H1 (cell line): ENCODE measurements around the gene UBE2E2. TPM values are rescaled to one million over a fixed set of nuclear protein-coding genes. Genes with fewer than 3 reads are reported as not detected.

Experiments used
- CTCF ChIA-PET: fragments of 300-600 bp; sonication (Branson Sonifier 250); formaldehyde crosslinking; loops from one replicate; lab custom pipeline; 2021; ENCODE audit not compliant: partially characterized antibody; lab: Charles Lee
- POLR2A ChIA-PET: fragments of 300-600 bp; sonication (Branson Sonifier 250); formaldehyde crosslinking; loops from one replicate; lab custom pipeline; 2021; ENCODE audit warnings: inconsistent platforms; ENCODE audit not compliant: partially characterized antibody; lab: Charles Lee
- DNase-seq, 2 experiments: peaks; one replicate each; pipeline versions ENCODE4 v3.0.0 to v3.0.0-alpha.2; 2010 to 2022; ENCODE audit warnings: low spot score in 2 of 2, low read depth in 1 of 2, mixed read lengths in 1 of 2
- FAIRE-seq: peaks from 2 replicates; lab custom pipeline; 2011; peaks lifted over from hg19 to GRCh38; lab: Jason Lieb, UNC
- H2AFZ ChIP-seq: 2 replicates; pipeline ENCODE4 v1.8.1; 2012; ENCODE audit warnings: low read length, inconsistent platforms
- H2AK5ac ChIP-seq: 2 replicates; pipeline ENCODE4 v1.6.1; 2013; ENCODE audit warnings: low read depth, low read length
- H2BK120ac ChIP-seq: replicated peaks from 2 replicates; pipeline ENCODE3; 2013; ENCODE audit warnings: low read depth, low read length, inconsistent platforms
- H2BK12ac ChIP-seq: 2 replicates; pipeline ENCODE4 v1.6.1; 2013; ENCODE audit warnings: low read depth, low read length
- H2BK15ac ChIP-seq: 2 replicates; pipeline ENCODE4 v1.6.1; 2013; ENCODE audit warnings: low read length
- H2BK20ac ChIP-seq: 2 replicates; pipeline ENCODE4 v1.6.1; 2013; ENCODE audit warnings: low read length
- H2BK5ac ChIP-seq: 2 replicates; pipeline ENCODE4 v1.6.1; 2013; ENCODE audit warnings: low read depth, low read length
- H3K14ac ChIP-seq: 2 replicates; pipeline ENCODE4 v1.6.1; 2013; ENCODE audit warnings: inconsistent platforms; ENCODE audit not compliant: insufficient read length
- H3K18ac ChIP-seq: 2 replicates; pipeline ENCODE4 v1.6.1; 2013; ENCODE audit warnings: low read length; ENCODE audit errors: extremely low read depth
- H3K23ac ChIP-seq: 2 replicates; pipeline ENCODE4 v1.6.1; 2013; ENCODE audit warnings: inconsistent platforms; ENCODE audit not compliant: insufficient read length
- H3K23me2 ChIP-seq: 2 replicates; pipeline ENCODE4 v1.6.1; 2013; ENCODE audit warnings: low read depth, low read length
- H3K27ac ChIP-seq: 2 replicates; pipeline ENCODE4 v1.6.1; 2011; ENCODE audit warnings: low read depth, low read length, inconsistent platforms
- H3K27me3 ChIP-seq, 4 experiments: replicated peaks in 1 of 4; 1 replicate in 1 of 4; 2 replicates in 3 of 4; pipeline versions ENCODE4 v1.6.1 to v1.8.1; 2011 to 2013; ENCODE audit warnings: low read length in 3 of 4, mild to moderate bottlenecking in 3 of 4, inconsistent platforms in 2 of 4, mixed read lengths in 2 of 4, moderate library complexity in 1 of 4; ENCODE audit not compliant: control insufficient read depth in 3 of 4, insufficient read depth in 3 of 4; ENCODE audit errors: extremely low read depth in 1 of 4
- H3K36me3 ChIP-seq, 4 experiments: 2 replicates each; pipeline versions ENCODE4 v1.6.1 to v1.8.1; 2011 to 2013; ENCODE audit warnings: mild to moderate bottlenecking in 4 of 4, low read length in 3 of 4, moderate library complexity in 2 of 4, control low read depth in 1 of 4, inconsistent platforms in 1 of 4; ENCODE audit not compliant: insufficient read depth in 4 of 4, control insufficient read depth in 2 of 4
- H3K4ac ChIP-seq: replicated peaks from 2 replicates; pipeline ENCODE3; 2013; ENCODE audit warnings: low read length, low read depth, mixed read lengths, inconsistent platforms; ENCODE audit not compliant: insufficient read length
- H3K4me1 ChIP-seq, 4 experiments: replicated peaks in 1 of 4; 1 replicate in 1 of 4; 2 replicates in 3 of 4; pipeline versions ENCODE4 v1.6.1 to v1.8.1; 2011 to 2013; ENCODE audit warnings: low read length in 3 of 4, inconsistent platforms in 2 of 4, mixed read lengths in 1 of 4; ENCODE audit not compliant: insufficient read depth in 4 of 4, control insufficient read depth in 3 of 4
- H3K4me2 ChIP-seq, 2 experiments: 2 replicates each; pipeline versions ENCODE4 v1.6.1 to v1.8.1; 2011 to 2013; ENCODE audit warnings: low read depth in 2 of 2, low read length in 2 of 2, control low read depth in 1 of 2, inconsistent platforms in 1 of 2, mild to moderate bottlenecking in 1 of 2; ENCODE audit not compliant: insufficient read depth in 1 of 2
- H3K4me3 ChIP-seq, 4 experiments: fragments of 200-600, 300-600 bp in 1 of 4; sonication (generic), shearing (Covaris generic), sonication (Bioruptor Twin) in 1 of 4; 2 replicates each; pipeline versions ENCODE4 v1.5.1 to v1.8.1; 2011 to 2016; ENCODE audit warnings: low read length in 4 of 4, low read depth in 3 of 4, control low read depth in 2 of 4, inconsistent platforms in 2 of 4, mild to moderate bottlenecking in 2 of 4, mixed read lengths in 1 of 4, moderate library complexity in 1 of 4; ENCODE audit not compliant: insufficient read depth in 2 of 4; ENCODE audit errors: extremely low read depth in 1 of 4
- H3K56ac ChIP-seq: replicated peaks from 2 replicates; pipeline ENCODE3; 2013; ENCODE audit warnings: low read depth, mild to moderate bottlenecking, mixed read lengths, low read length, inconsistent platforms; ENCODE audit not compliant: insufficient read length
- H3K79me1 ChIP-seq: 2 replicates; pipeline ENCODE4 v1.6.1; 2013; ENCODE audit warnings: low read depth, low read length, control low read depth
- H3K79me2 ChIP-seq, 2 experiments: 2 replicates each; pipeline versions ENCODE4 v1.6.1 to v1.8.1; 2012 to 2013; ENCODE audit warnings: low read length in 2 of 2, mild to moderate bottlenecking in 2 of 2, inconsistent platforms in 1 of 2; ENCODE audit not compliant: insufficient read depth in 2 of 2, control insufficient read depth in 1 of 2
- H3K9ac ChIP-seq, 4 experiments: replicated peaks in 1 of 4; 1 replicate in 1 of 4; 2 replicates in 3 of 4; pipeline versions ENCODE4 v1.6.1 to v1.8.1; 2011 to 2013; ENCODE audit warnings: low read depth in 3 of 4, low read length in 3 of 4, control low read depth in 2 of 4, mild to moderate bottlenecking in 2 of 4, moderate library complexity in 2 of 4, inconsistent platforms in 1 of 4; ENCODE audit errors: extremely low read depth in 1 of 4
- H3K9me3 ChIP-seq, 2 experiments: 2 replicates each; pipeline versions ENCODE4 v1.6.1 to v1.8.1; 2012 to 2013; ENCODE audit warnings: mild to moderate bottlenecking in 2 of 2, moderate library complexity in 2 of 2, control low read depth in 1 of 2, inconsistent platforms in 1 of 2, low read depth in 1 of 2, low read length in 1 of 2, mixed read lengths in 1 of 2; ENCODE audit not compliant: insufficient read depth in 2 of 2
- H4K20me1 ChIP-seq, 2 experiments: replicated peaks in 1 of 2; 2 replicates each; pipeline versions ENCODE3 to v1.8.1; 2011 to 2013; ENCODE audit warnings: inconsistent platforms in 2 of 2, low read length in 2 of 2, mild to moderate bottlenecking in 1 of 2; ENCODE audit not compliant: insufficient read depth in 2 of 2, control insufficient read depth in 1 of 2
- H4K5ac ChIP-seq: 2 replicates; pipeline ENCODE4 v1.6.1; 2013; ENCODE audit warnings: low read length, low read depth, mixed read lengths, inconsistent platforms; ENCODE audit not compliant: insufficient read length
- H4K8ac ChIP-seq: 2 replicates; pipeline ENCODE4 v1.8.0; 2013; ENCODE audit warnings: mild to moderate bottlenecking, moderate library complexity, low read length, inconsistent platforms; ENCODE audit not compliant: insufficient read depth; ENCODE audit errors: extremely low read depth
- H4K91ac ChIP-seq: replicated peaks from 2 replicates; pipeline ENCODE3; 2013; ENCODE audit warnings: low read length, mixed read lengths, inconsistent platforms; ENCODE audit not compliant: insufficient read length
- BACH1 ChIP-seq: IDR thresholded peaks from 2 replicates; pipeline ENCODE4 v1.6.1; 2012; ENCODE audit warnings: low read length, improper control_type of control experiment
- BCL11A ChIP-seq, 2 experiments: IDR thresholded peaks; one replicate each; pipeline ENCODE4 v1.6.1; 2011; ENCODE audit warnings: low read depth in 2 of 2, low read length in 2 of 2, mild to moderate bottlenecking in 2 of 2
- CBX5 ChIP-seq: fragments of 300-800, 300-1000 bp; sonication (generic); IDR thresholded peaks from 2 replicates; pipeline ENCODE4 v1.7.1; 2016; ENCODE audit warnings: antibody characterized with exemption, low read length, low read depth
- CBX8 ChIP-seq: fragments of 300-800, 300-1000 bp; sonication (generic); IDR thresholded peaks from 2 replicates; pipeline ENCODE4 v1.7.1; 2016; ENCODE audit warnings: low read depth, low read length, borderline replicate concordance
- CTBP2 ChIP-seq: IDR thresholded peaks from 2 replicates; pipeline ENCODE4 v1.7.0; 2011; ENCODE audit warnings: borderline replicate concordance, mild to moderate bottlenecking, moderate library complexity, mixed read lengths, low read length; ENCODE audit not compliant: insufficient read depth, insufficient read length
- E2F6 ChIP-seq: IDR thresholded peaks from 2 replicates; pipeline ENCODE4 v1.6.1; 2012; ENCODE audit warnings: inconsistent platforms
- HDAC2 ChIP-seq, 2 experiments: fragments of 300-600 bp in 1 of 2; sonication (generic) in 1 of 2; IDR thresholded peaks; 2 replicates each; pipeline ENCODE4 v1.6.1; 2011 to 2012; ENCODE audit warnings: low read depth in 2 of 2, low read length in 2 of 2, mild to moderate bottlenecking in 2 of 2, moderate library complexity in 2 of 2, borderline replicate concordance in 1 of 2, inconsistent platforms in 1 of 2
- JUN ChIP-seq: IDR thresholded peaks from 2 replicates; pipeline ENCODE4 v1.6.1; 2011; ENCODE audit warnings: low read depth, mild to moderate bottlenecking, improper control_type of control experiment, low read length
- POLR2AphosphoS5 ChIP-seq: IDR thresholded peaks from 2 replicates; pipeline ENCODE4 v1.6.1; 2011; ENCODE audit warnings: low read depth, low read length
- SUZ12 ChIP-seq: fragments of 200-600 bp; sonication (generic); IDR thresholded peaks from 2 replicates; pipeline ENCODE4 v1.6.1; 2012; ENCODE audit warnings: mild to moderate bottlenecking, inconsistent platforms, low read length, moderate library complexity, mixed read lengths
- WGBS, 2 experiments: shearing (Covaris generic) in 1 of 2; methylation state at CpG; one replicate each; pipeline versions ENCODE4 v1.1.6 to v1.1.7; 2013 to 2015; ENCODE audit warnings: low lambda C conversion rate in 2 of 2, mixed read lengths in 2 of 2, inconsistent platforms in 1 of 2, low coverage in 1 of 2, missing lambda C conversion rate in 1 of 2; ENCODE audit not compliant: insufficient replicate concordance in 2 of 2, insufficient coverage in 1 of 2, insufficient read length in 1 of 2; ENCODE audit errors: extremely low coverage in 1 of 2, missing lambda C conversion rate in 1 of 2; 5-methylcytosine and 5-hydroxymethylcytosine counted together
- polyA plus RNA-seq, 7 experiments: library from polyadenylated mRNA; depleted of rRNA in 3 of 7; stranded (reverse) in 5 of 7; unstranded in 2 of 7; fragments of >200 nt in 5 of 7; fragments of 200-250 nt in 2 of 7; gene quantifications; 1 replicate in 5 of 7; 2 replicates in 1 of 7; 4 replicates in 1 of 7; pipeline versions ENCODE4 v1.2.1 to v1.2.3, GENCODE V29; 2011 to 2013; ENCODE audit warnings: missing spikeins in 2 of 7, mixed read lengths in 2 of 7
- total RNA-seq: library from RNA; stranded (reverse); fragmentation: NEBNext Ultra II Directional; extraction: Animal tissue kit (Norgen Biotek cat#: 25700); gene quantifications from 2 replicates; pipeline ENCODE4 v1.2.1, GENCODE V29; 2021

UBE2E2 gene
- total and polyA plus RNA-seq, 2 of the 8 experiments (the other 6 are each of a cell fraction or from before 2014, with no cell fraction given), result 57.6 to 70.6 TPM

- no peak overlapping the region for H2BK20ac ChIP-seq
- H4K91ac ChIP-seq, result no peak overlapping the region
- H2BK120ac ChIP-seq, result no peak overlapping the region
- WGBS, 2 experiments, result 77% methylated on average over 2 of the region's 2 CpGs; no CpG with 5 or more reads in 1 of the 2 experiments
- H3K79me2 ChIP-seq, result no peaks in the 10 kb centered on the region
- no peak overlapping the region for H3K4ac ChIP-seq
- H4K5ac ChIP-seq, result no peak overlapping the region
- TF ChIP-seq CBX5, result no peak
- TF ChIP-seq CTBP2, result no peak
- no peak for TF ChIP-seq E2F6
- TF ChIP-seq SUZ12, result no peak
- TF ChIP-seq JUN, result no peak
- TF ChIP-seq POLR2AphosphoS5, result no peak
- no peak for TF ChIP-seq CBX8
- no peak for TF ChIP-seq BACH1
- no peak for TF ChIP-seq BCL11A (IDR thresholded peaks at IDR 0.05; ENCODE audit: low read depth in 2 of 2, low read length in 2 of 2)
- no peak for TF ChIP-seq HDAC2 (IDR thresholded peaks at IDR 0.05; ENCODE audit: borderline replicate concordance in 1 of 2, low read depth in 2 of 2, low read length in 2 of 2)
- H3K36me3 ChIP-seq, result no peaks in the 10 kb centered on the region
- no peak overlapping the region for H2BK5ac ChIP-seq
- no peak overlapping the region for H4K8ac ChIP-seq
- H2BK12ac ChIP-seq, result no peak overlapping the region
- H3K4me1 ChIP-seq, result peaks cover 0 to 2% (median under 1%) of the 10 kb centered on the region in 4 experiments; a peak in 1 of 7 replicates
- H2AFZ ChIP-seq, result no peak overlapping the region
- ChIA-PET CTCF (no interaction called here), POLR2A (no interaction called here)
- H3K4me3 ChIP-seq, result no peak overlapping the region
- H3K27ac ChIP-seq, result no peak overlapping the region
- DNase-seq (no peak), FAIRE-seq (no peak)
- no peak overlapping the region for H3K56ac ChIP-seq
- no peak overlapping the region for H3K14ac ChIP-seq
- no peak overlapping the region for H3K18ac ChIP-seq
- no peaks in the 10 kb centered on the region for H3K79me1 ChIP-seq
- H3K23me2 ChIP-seq, result no peaks in the 10 kb centered on the region
- no peak overlapping the region for H3K23ac ChIP-seq
- H4K20me1 ChIP-seq, result no peaks in the 10 kb centered on the region
- H3K9me3 ChIP-seq, result no peaks in the 10 kb centered on the region
- no peaks in the 10 kb centered on the region for H3K27me3 ChIP-seq
- no peak overlapping the region for H2AK5ac ChIP-seq
- no peak overlapping the region for H3K9ac ChIP-seq
- H2BK15ac ChIP-seq, result no peak overlapping the region
- H3K4me2 ChIP-seq, result no peak overlapping the region
Observed at GRCh38 chr3:23450051-23450450, 246.9 kb downstream of the UBE2E2 start.
